ENCODE data around the gene GUCY1A1. TPM values are rescaled to one million over a fixed set of nuclear protein-coding genes. Genes with fewer than 3 reads are reported as not detected.

GUCY1A1 gene
- total and polyA plus RNA-seq, 10 donors = 2.0 to 44.9 (median 23.1) TPM

- Histone ChIP-seq H3K36me3 (no peaks in the 10 kb centered on the region), H3K27me3 (replicated peaks in 1 of 7) (no peaks in the 10 kb centered on the region), H3K27ac (no peak overlapping the region), H3K9me3 (no peaks in the 10 kb centered on the region), H3K4me1 (peaks cover 0 to 3% (median 0%) of the 10 kb centered on the region in 6 donors), H3K4me3 (no peak overlapping the region)
- no peak for DNase-seq
- intact Hi-C loops (cut with DNase I; ENCODE audit: low total_unique reads) = no loop called here
- TF ChIP-seq POLR2AphosphoS5 (IDR thresholded peaks at IDR 0.05) = no peak
- TF ChIP-seq POLR2A (IDR thresholded peaks at IDR 0.05) = no peak
- TF ChIP-seq CTCF (IDR thresholded peaks at IDR 0.05 in 8 of 11, conservative IDR thresholded peaks at IDR 0.05 in 3 of 11) = no peak
Measured at GRCh38 chr4:155620637-155621036, 46.0 kb upstream of the GUCY1A1 start.

- no peaks in the 10 kb centered on the region for H3K9me3 ChIP-seq
- no peaks in the 10 kb centered on the region for H3K36me3 ChIP-seq
- no peaks in the 10 kb centered on the region for H3K27me3 ChIP-seq (replicated peaks in 1 of 7)
- DNase-seq = no peak
- TF ChIP-seq POLR2A (IDR thresholded peaks at IDR 0.05) (no peak), POLR2AphosphoS5 (IDR thresholded peaks at IDR 0.05) (no peak), CTCF (IDR thresholded peaks at IDR 0.05 in 8 of 11, conservative IDR thresholded peaks at IDR 0.05 in 3 of 11) (no peak)
- H3K4me3 ChIP-seq = no peak overlapping the region
- no peak overlapping the region for H3K27ac ChIP-seq
- H3K4me1 ChIP-seq = peaks cover 0 to 2% (median 0%) of the 10 kb centered on the region in 6 donors
- intact Hi-C loops (cut with DNase I; ENCODE audit: low total_unique reads) = no loop called here
Measured at GRCh38 chr4:155624478-155624877, 42.2 kb upstream of the GUCY1A1 start.

GRCh38 chr4:155626561-155626960 is 40.1 kb upstream of the GUCY1A1 start:
- no peaks in the 10 kb centered on the region for H3K27me3 ChIP-seq (replicated peaks in 1 of 7)
- no peaks in the 10 kb centered on the region for H3K9me3 ChIP-seq
- H3K36me3 ChIP-seq = no peaks in the 10 kb centered on the region
- no peak for DNase-seq
- no peak overlapping the region for H3K27ac ChIP-seq
- TF ChIP-seq POLR2AphosphoS5 (IDR thresholded peaks at IDR 0.05) (no peak), POLR2A (IDR thresholded peaks at IDR 0.05) (no peak), CTCF (IDR thresholded peaks at IDR 0.05 in 8 of 11, conservative IDR thresholded peaks at IDR 0.05 in 3 of 11) (no peak)
- no peak overlapping the region for H3K4me3 ChIP-seq
- intact Hi-C loops (cut with DNase I; ENCODE audit: low total_unique reads) = no loop called here
- WGBS, 5 donors = 87 to 95% (median 94%) methylated on average over 3 of the region's 3 CpGs
- peaks cover 0 to 4% (median 0%) of the 10 kb centered on the region in 6 donors for H3K4me1 ChIP-seq

- Histone ChIP-seq H3K36me3 (no peaks in the 10 kb centered on the region), H3K27me3 (replicated peaks in 1 of 7) (no peaks in the 10 kb centered on the region), H3K27ac (peak overlapping the region in 1 of 8 donors; percentile 13), H3K4me1 (peaks cover 0 to 4% (median 0%) of the 10 kb centered on the region in 6 donors), H3K4me3 (no peak overlapping the region), H3K9me3 (no peaks in the 10 kb centered on the region)
- intact Hi-C loops (cut with DNase I; ENCODE audit: low total_unique reads) = no loop called here
- TF ChIP-seq CTCF (IDR thresholded peaks at IDR 0.05 in 8 of 11, conservative IDR thresholded peaks at IDR 0.05 in 3 of 11) (no peak), POLR2A (IDR thresholded peaks at IDR 0.05) (no peak), POLR2AphosphoS5 (IDR thresholded peaks at IDR 0.05) (no peak)
- DNase-seq = no peak
- WGBS, 5 donors = 69 to 82% (median 76%) methylated on average over 3 of the region's 3 CpGs
Measured at GRCh38 chr4:155629183-155629825, 37.3 kb upstream of the GUCY1A1 start.

Measured in spleen (tissue), 11 donors.